A549 (cell line): ENCODE results near the gene OR1J2. TPM values are rescaled to one million over a fixed set of nuclear protein-coding genes. Genes with fewer than 3 reads are reported as not detected.

Source experiments
- polyA plus RNA-seq, 4 experiments: library from polyadenylated mRNA; depleted of rRNA in 3 of 4; stranded (reverse); fragments of >200 nt; fragmentation: RNase III in 1 of 4; extraction: RNeasy Plus Mini Kit Qiagen cat#74134 plus additional on column Dnase treatment in 1 of 4; gene quantifications; 2 replicates in 3 of 4; 3 replicates in 1 of 4; pipeline ENCODE4 v1.2.3, GENCODE V29; 2011 to 2017

Gene OR1J2
- polyA plus RNA-seq, 2 of the 4 experiments (the other 2 are of a cell fraction) = 0.09 to 0.21 TPM

Other genes starting within 250 kb of the OR1J2 start
- gene RBM18, start 246.0 kb upstream of the OR1J2 start, polyA plus RNA-seq (2011; rRNA removed) = 41.1 and 52.3 TPM in 2 replicates
- gene RBM18, start 246.0 kb upstream of the OR1J2 start, polyA plus RNA-seq (2017; fragmentation: RNase III; extraction: RNeasy Plus Mini Kit Qiagen cat#74134 plus additional on column Dnase treatment) = 13.3 to 13.8 TPM (median 13.5 TPM) in 3 replicates
- 107 and 115 TPM in 2 replicates for gene MRRF, start 245.9 kb upstream of the OR1J2 start, polyA plus RNA-seq (2011; rRNA removed)
- gene MRRF, start 245.9 kb upstream of the OR1J2 start, polyA plus RNA-seq (2017; fragmentation: RNase III; extraction: RNeasy Plus Mini Kit Qiagen cat#74134 plus additional on column Dnase treatment) = 62.5 to 71.5 TPM (median 63.6 TPM) in 3 replicates
- gene PTGS1, start 139.8 kb upstream of the OR1J2 start, polyA plus RNA-seq (2011; rRNA removed) = 0.41 and 0.49 TPM in 2 replicates
- 0.77 to 1.6 TPM (median 1.0 TPM) in 3 replicates for gene PTGS1, start 139.8 kb upstream of the OR1J2 start, polyA plus RNA-seq (2017; fragmentation: RNase III; extraction: RNeasy Plus Mini Kit Qiagen cat#74134 plus additional on column Dnase treatment)
- not detected in 2 replicates for gene OR1J1, start 32.9 kb upstream of the OR1J2 start, polyA plus RNA-seq (2011; rRNA removed)
- gene OR1J1, start 32.9 kb upstream of the OR1J2 start, polyA plus RNA-seq (2017; fragmentation: RNase III; extraction: RNeasy Plus Mini Kit Qiagen cat#74134 plus additional on column Dnase treatment) = not detected in 3 replicates
- gene OR1J4, start 8.3 kb downstream of the OR1J2 start, polyA plus RNA-seq (2011; rRNA removed) = 0.23 and 0.30 TPM in 2 replicates
- 0.17 TPM in 1 of 3 replicates, not detected in the others for gene OR1J4, start 8.3 kb downstream of the OR1J2 start, polyA plus RNA-seq (2017; fragmentation: RNase III; extraction: RNeasy Plus Mini Kit Qiagen cat#74134 plus additional on column Dnase treatment)
- gene OR1N1, start 16.5 kb downstream of the OR1J2 start, polyA plus RNA-seq (2011; rRNA removed) = not detected in 2 replicates
- gene OR1N1, start 16.5 kb downstream of the OR1J2 start, polyA plus RNA-seq (2017; fragmentation: RNase III; extraction: RNeasy Plus Mini Kit Qiagen cat#74134 plus additional on column Dnase treatment) = not detected in 3 replicates
- not detected in 2 replicates for gene OR1N2, start 42.3 kb downstream of the OR1J2 start, polyA plus RNA-seq (2011; rRNA removed)
- not detected in 3 replicates for gene OR1N2, start 42.3 kb downstream of the OR1J2 start, polyA plus RNA-seq (2017; fragmentation: RNase III; extraction: RNeasy Plus Mini Kit Qiagen cat#74134 plus additional on column Dnase treatment)
- gene OR1L8, start 72.6 kb downstream of the OR1J2 start, polyA plus RNA-seq (2011; rRNA removed) = 0.05 TPM in 2 replicates
- gene OR1L8, start 72.6 kb downstream of the OR1J2 start, polyA plus RNA-seq (2017; fragmentation: RNase III; extraction: RNeasy Plus Mini Kit Qiagen cat#74134 plus additional on column Dnase treatment) = not detected in 3 replicates
- 0.28 and 0.50 TPM in 2 replicates for gene OR1Q1, start 103.9 kb downstream of the OR1J2 start, polyA plus RNA-seq (2011; rRNA removed)
- 0.10 to 0.11 TPM in 2 of 3 replicates, not detected in the other for gene OR1Q1, start 103.9 kb downstream of the OR1J2 start, polyA plus RNA-seq (2017; fragmentation: RNase III; extraction: RNeasy Plus Mini Kit Qiagen cat#74134 plus additional on column Dnase treatment)
- gene OR1B1, start 146.8 kb downstream of the OR1J2 start, polyA plus RNA-seq (2011; rRNA removed) = not detected in 2 replicates
- gene OR1B1, start 146.8 kb downstream of the OR1J2 start, polyA plus RNA-seq (2017; fragmentation: RNase III; extraction: RNeasy Plus Mini Kit Qiagen cat#74134 plus additional on column Dnase treatment) = not detected in 3 replicates
- not detected in 2 replicates for gene OR1L1, start 150.9 kb downstream of the OR1J2 start, polyA plus RNA-seq (2011; rRNA removed)
- not detected in 3 replicates for gene OR1L1, start 150.9 kb downstream of the OR1J2 start, polyA plus RNA-seq (2017; fragmentation: RNase III; extraction: RNeasy Plus Mini Kit Qiagen cat#74134 plus additional on column Dnase treatment)
- not detected in 2 replicates for gene OR1L3, start 164.3 kb downstream of the OR1J2 start, polyA plus RNA-seq (2011; rRNA removed)
- gene OR1L3, start 164.3 kb downstream of the OR1J2 start, polyA plus RNA-seq (2017; fragmentation: RNase III; extraction: RNeasy Plus Mini Kit Qiagen cat#74134 plus additional on column Dnase treatment) = not detected in 3 replicates
- gene OR1L4, start 213.2 kb downstream of the OR1J2 start, polyA plus RNA-seq (2011; rRNA removed) = not detected in 2 replicates
- not detected in 3 replicates for gene OR1L4, start 213.2 kb downstream of the OR1J2 start, polyA plus RNA-seq (2017; fragmentation: RNase III; extraction: RNeasy Plus Mini Kit Qiagen cat#74134 plus additional on column Dnase treatment)
- not detected in 2 replicates for gene OR1L6, start 231.5 kb downstream of the OR1J2 start, polyA plus RNA-seq (2011; rRNA removed)
- gene OR1L6, start 231.5 kb downstream of the OR1J2 start, polyA plus RNA-seq (2017; fragmentation: RNase III; extraction: RNeasy Plus Mini Kit Qiagen cat#74134 plus additional on column Dnase treatment) = not detected in 3 replicates